Heart left ventricle (tissue), 13 donors: ENCODE measurements around the gene DAB1.

Experiments
- CTCF ChIP-seq, 12 donors: fragments of 200-600 bp; sonication (generic) in 4 of 12; IDR thresholded peaks; one replicate each; pipeline versions ENCODE4 v1.5.0 to v1.8.0; 2018 to 2022; ENCODE audit warnings: antibody characterized with exemption in 12 of 12, mild to moderate bottlenecking in 5 of 12
- POLR2A ChIP-seq, 2 donors: fragments of 450-650 bp; IDR thresholded peaks; one replicate each; pipeline ENCODE4 v1.6.1; 2017; ENCODE audit warnings: antibody characterized with exemption in 2 of 2, mild to moderate bottlenecking in 2 of 2, moderate library complexity in 2 of 2
- donor health status: ischemic (EF 13 %, LVEDD 7.1; RV severe dilation, severe dysfunction).
- donor health status: DM: no; HTN: yes; CAD: no.
- donor health status: DM: no; HTN: no; CAD: no.
- donor health status: ischemic (EF 25% LVEDD 6.9; RV normal size, moderate dysfunction).
- donor health status: ischemic (EF 25% LVEDD 5.7; RV mildly dilated, moderate dysfunction).
- donor health status: ischemic (EF 35%, LVEDD 5.7; RV mildly dilated, moderate dysfunction).
- donor health status: nonischemic (EF 11% LVEDD 7.7; RV severe dilation, severe dysfunction).
- donor health status: DM: yes; HTN: yes; CAD: no.
- donor health status: PGD.
- donor health status: ischemic (EF 29% LVEDD 5.4; RV normal size, mild dysfunction).
- donor health status: nonischemic (EF 23%, LVEDD 6.1; RV moderate dilation, normal function).

- TF ChIP-seq CTCF (IDR thresholded peaks at IDR 0.05), result no peak
- no peak for TF ChIP-seq POLR2A (IDR thresholded peaks at IDR 0.05)
Observed at GRCh38 chr1:57376041-57376440, 47.8 kb downstream of the DAB1 start.
